HCT116 (cell line): ENCODE results near the gene HTR7. TPM values are rescaled to one million over a fixed set of nuclear protein-coding genes. Genes with fewer than 3 reads are reported as not detected.
"Not testable (repeated sequence)": the region's sequence is repeated elsewhere in the genome, so short reads cannot be mapped to it uniquely, and the experiment has no call there.

Source experiments
- ATAC-seq: fragments of 200-7000 bp; cut with Tn5 transposase; 2 replicates; pipeline ENCODE4 v1.9.1; 2020; ENCODE audit warnings: mild to moderate bottlenecking, moderate library complexity
- BruUV-seq: library from RNA; stranded (reverse); fragments of 400-500 nt; replicated peaks from 2 replicates; lab custom pipeline; 2021; lab: Mats Ljungman, UMichigan
- CTCF ChIA-PET: fragments of 300-600 bp; sonication (Branson Sonifier 250); formaldehyde crosslinking; loops from one replicate; lab custom pipeline; 2021; ENCODE audit warnings: antibody characterized with exemption; lab: Charles Lee
- POLR2A ChIA-PET: fragments of 300-600, 350-600 bp; sonication (Branson Sonifier 250); formaldehyde crosslinking; loops from one replicate; lab custom pipeline; 2021; ENCODE audit warnings: antibody characterized with exemption; lab: Charles Lee
- RAD21 ChIA-PET, 2 experiments: fragments of 300-600 bp; sonication (Branson Sonifier 250); formaldehyde crosslinking; loops; one replicate each; lab custom pipeline; 2023; ENCODE audit warnings: low total read pairs in 2 of 2; ENCODE audit not compliant: uncharacterized antibody in 2 of 2, unreplicated experiment in 2 of 2, low non-redundant PET in 1 of 2; lab: Charles Lee
- DNase-seq: peaks from one replicate; pipeline ENCODE4 v3.0.0-alpha.2; 2010; ENCODE audit warnings: low read depth, low spot score
- H2AFZ ChIP-seq: fragments of 200-600 bp; shearing (Covaris generic), sonication (generic); 2 replicates; pipeline ENCODE4 v1.6.1; 2017; ENCODE audit warnings: low read depth, mixed run types, mixed read lengths, antibody characterized with exemption, low read length; ENCODE audit not compliant: poor library complexity, severe bottlenecking
- H3K27ac ChIP-seq: 2 replicates; pipeline ENCODE4 v1.5.1; 2012; ENCODE audit warnings: low read depth, low read length
- H3K27me3 ChIP-seq: fragments of 200-600 bp; sonication (generic); 2 replicates; pipeline ENCODE4 v1.6.1; 2016; ENCODE audit warnings: mixed run types, low read length, mixed read lengths; ENCODE audit not compliant: insufficient read depth
- H3K36me3 ChIP-seq, 2 experiments: fragments of 200-500 bp in 1 of 2; fragments of 200-600 bp in 1 of 2; sonication (Bioruptor generic) in 1 of 2; sonication (generic) in 1 of 2; 2 replicates each; pipeline versions ENCODE4 v1.5.1 to v1.6.1; 2014 to 2016; ENCODE audit warnings: low read length in 2 of 2, inconsistent platforms in 1 of 2, mixed read lengths in 1 of 2, mixed run types in 1 of 2; ENCODE audit not compliant: insufficient read depth in 2 of 2, control insufficient read depth in 1 of 2
- H3K4me1 ChIP-seq, 2 experiments: fragments of 200-600 bp in 1 of 2; sonication (generic) in 1 of 2; 2 replicates each; pipeline versions ENCODE4 v1.5.1 to v1.6.1; 2012 to 2017; ENCODE audit warnings: low read length in 2 of 2, inconsistent platforms in 1 of 2, mild to moderate bottlenecking in 1 of 2, mixed read lengths in 1 of 2, mixed run types in 1 of 2, moderate library complexity in 1 of 2; ENCODE audit not compliant: insufficient read depth in 2 of 2, control insufficient read depth in 1 of 2
- H3K4me2 ChIP-seq: fragments of 200-600 bp; sonication (generic); 2 replicates; pipeline ENCODE4 v1.6.1; 2017; ENCODE audit warnings: mixed run types, low read length, mixed read lengths
- H3K4me3 ChIP-seq, 2 experiments: fragments of 200-600 bp in 1 of 2; sonication (generic) in 1 of 2; replicated peaks in 1 of 2; 2 replicates each; pipeline ENCODE4 v1.5.1; 2011 to 2016; ENCODE audit warnings: low read length in 2 of 2, control low read depth in 1 of 2, low read depth in 1 of 2, mild to moderate bottlenecking in 1 of 2, mixed read lengths in 1 of 2, mixed run types in 1 of 2
- H3K79me2 ChIP-seq: fragments of 200-600 bp; sonication (generic); 2 replicates; pipeline ENCODE4 v1.6.1; 2017; ENCODE audit warnings: mild to moderate bottlenecking, mixed run types, low read length, moderate library complexity, mixed read lengths; ENCODE audit not compliant: insufficient read depth
- H3K9ac ChIP-seq: fragments of 200-600 bp; sonication (generic); 2 replicates; pipeline ENCODE4 v1.6.1; 2016; ENCODE audit warnings: low read length, mixed read lengths
- H3K9me2 ChIP-seq: fragments of 200-600 bp; sonication (generic), shearing (Covaris generic); 2 replicates; pipeline ENCODE4 v1.6.1; 2017; ENCODE audit warnings: mixed run types, mild to moderate bottlenecking, moderate library complexity; ENCODE audit not compliant: insufficient read depth
- H3K9me3 ChIP-seq, 2 experiments: fragments of 200-500 bp in 1 of 2; fragments of 200-600 bp in 1 of 2; sonication (Bioruptor generic) in 1 of 2; sonication (generic) in 1 of 2; 2 replicates each; pipeline ENCODE4 v1.6.1; 2014 to 2017; ENCODE audit warnings: low read length in 2 of 2, mixed read lengths in 2 of 2, inconsistent platforms in 1 of 2, low read depth in 1 of 2, mild to moderate bottlenecking in 1 of 2, mixed run types in 1 of 2, moderate library complexity in 1 of 2; ENCODE audit not compliant: control insufficient read depth in 1 of 2, insufficient read depth in 1 of 2
- H4K20me1 ChIP-seq: fragments of 200-600 bp; sonication (generic), shearing (Covaris generic); 2 replicates; pipeline ENCODE4 v1.6.1; 2017; ENCODE audit warnings: mixed run types, mild to moderate bottlenecking, moderate library complexity; ENCODE audit not compliant: insufficient read depth
- ELF1 ChIP-seq: IDR thresholded peaks from 2 replicates; pipeline ENCODE4 v1.6.1; 2012; ENCODE audit warnings: low read depth, borderline replicate concordance
- EZH2 ChIP-seq: fragments of 200-600 bp; sonication (generic); IDR thresholded peaks from 2 replicates; pipeline ENCODE4 v1.6.1; 2017; ENCODE audit warnings: antibody characterized with exemption, mixed run types
- POLR2AphosphoS5 ChIP-seq: IDR thresholded peaks from 2 replicates; pipeline ENCODE4 v1.6.1; 2011; ENCODE audit warnings: mild to moderate bottlenecking, low read depth, low read length, moderate library complexity
- intact Hi-C: fragments of 100-400 bp; cut with micrococcal nuclease; formaldehyde crosslinking; loops from 2 replicates; pipeline ENCODE4 v1.10.0; 2022
- total RNA-seq: library from RNA; stranded (reverse); gene quantifications from one replicate; pipeline ENCODE4 v1.2.1, GENCODE V29; 2021; ENCODE audit not compliant: unreplicated experiment
- TF ChIP-seq, protein P1 (sequence below): IDR thresholded peaks from 2 replicates; pipeline ENCODE4 v1.6.1; 2012; ENCODE audit warnings: low read depth

Gene HTR7
- total RNA-seq, 1 experiment from 2014 or later = 32.2 TPM

GRCh38 chr10:90813594-90814365 lies 44.1 kb downstream of the HTR7 start:
- BruUV-seq = no TSS peak
- Histone ChIP-seq H2AFZ (no peak overlapping the region), H3K9me2 (no peaks in the 10 kb centered on the region), H3K27ac (no peak overlapping the region), H3K9ac (no peak overlapping the region), H3K9me3 (no peaks in the 10 kb centered on the region), H3K36me3 (no peaks in the 10 kb centered on the region), H3K79me2 (peaks cover 55% of the 10 kb centered on the region), H3K4me2 (no peak overlapping the region), H4K20me1 (no peaks in the 10 kb centered on the region), H3K27me3 (no peaks in the 10 kb centered on the region), H3K4me3 (no peak overlapping the region), H3K4me1 (peaks cover 3 to 6% of the 10 kb centered on the region in 2 experiments; a peak in 3 of 4 replicates)
- RAD21 ChIA-PET = no interaction called here
- POLR2A ChIA-PET = no interaction called here
- ATAC-seq (no peak), DNase-seq (no peak)
- intact Hi-C loops = no loop called here
- TF ChIP-seq POLR2AphosphoS5 (no peak), ELF1 (no peak), EZH2 (no peak)
- TF ChIP-seq, protein P1, sequence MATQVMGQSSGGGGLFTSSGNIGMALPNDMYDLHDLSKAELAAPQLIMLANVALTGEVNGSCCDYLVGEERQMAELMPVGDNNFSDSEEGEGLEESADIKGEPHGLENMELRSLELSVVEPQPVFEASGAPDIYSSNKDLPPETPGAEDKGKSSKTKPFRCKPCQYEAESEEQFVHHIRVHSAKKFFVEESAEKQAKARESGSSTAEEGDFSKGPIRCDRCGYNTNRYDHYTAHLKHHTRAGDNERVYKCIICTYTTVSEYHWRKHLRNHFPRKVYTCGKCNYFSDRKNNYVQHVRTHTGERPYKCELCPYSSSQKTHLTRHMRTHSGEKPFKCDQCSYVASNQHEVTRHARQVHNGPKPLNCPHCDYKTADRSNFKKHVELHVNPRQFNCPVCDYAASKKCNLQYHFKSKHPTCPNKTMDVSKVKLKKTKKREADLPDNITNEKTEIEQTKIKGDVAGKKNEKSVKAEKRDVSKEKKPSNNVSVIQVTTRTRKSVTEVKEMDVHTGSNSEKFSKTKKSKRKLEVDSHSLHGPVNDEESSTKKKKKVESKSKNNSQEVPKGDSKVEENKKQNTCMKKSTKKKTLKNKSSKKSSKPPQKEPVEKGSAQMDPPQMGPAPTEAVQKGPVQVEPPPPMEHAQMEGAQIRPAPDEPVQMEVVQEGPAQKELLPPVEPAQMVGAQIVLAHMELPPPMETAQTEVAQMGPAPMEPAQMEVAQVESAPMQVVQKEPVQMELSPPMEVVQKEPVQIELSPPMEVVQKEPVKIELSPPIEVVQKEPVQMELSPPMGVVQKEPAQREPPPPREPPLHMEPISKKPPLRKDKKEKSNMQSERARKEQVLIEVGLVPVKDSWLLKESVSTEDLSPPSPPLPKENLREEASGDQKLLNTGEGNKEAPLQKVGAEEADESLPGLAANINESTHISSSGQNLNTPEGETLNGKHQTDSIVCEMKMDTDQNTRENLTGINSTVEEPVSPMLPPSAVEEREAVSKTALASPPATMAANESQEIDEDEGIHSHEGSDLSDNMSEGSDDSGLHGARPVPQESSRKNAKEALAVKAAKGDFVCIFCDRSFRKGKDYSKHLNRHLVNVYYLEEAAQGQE = no peak
- CTCF ChIA-PET = no interaction called here

GRCh38 chr10:90807106-90807505 lies 50.7 kb downstream of the HTR7 start:
- H3K9me3 ChIP-seq, H3K36me3 ChIP-seq, H3K4me1 ChIP-seq, DNase-seq, POLR2A ChIA-PET, RAD21 ChIA-PET, H4K20me1 ChIP-seq, H2AFZ ChIP-seq, BruUV-seq, ATAC-seq, CTCF ChIA-PET, H3K9ac ChIP-seq, H3K27ac ChIP-seq, intact Hi-C loops, H3K4me2 ChIP-seq, H3K9me2 ChIP-seq, H3K27me3 ChIP-seq, H3K4me3 ChIP-seq: not testable (repeated sequence)
- peaks cover 45% of the 10 kb centered on the region for H3K79me2 ChIP-seq
